Central memory CD4-positive, alpha-beta T cell (primary cell): ENCODE data around the gene SHISA7.

Experiments
- DNase-seq: peaks from one replicate; pipeline ENCODE4 v3.0.0; 2022

SHISA7 gene

DNA sequence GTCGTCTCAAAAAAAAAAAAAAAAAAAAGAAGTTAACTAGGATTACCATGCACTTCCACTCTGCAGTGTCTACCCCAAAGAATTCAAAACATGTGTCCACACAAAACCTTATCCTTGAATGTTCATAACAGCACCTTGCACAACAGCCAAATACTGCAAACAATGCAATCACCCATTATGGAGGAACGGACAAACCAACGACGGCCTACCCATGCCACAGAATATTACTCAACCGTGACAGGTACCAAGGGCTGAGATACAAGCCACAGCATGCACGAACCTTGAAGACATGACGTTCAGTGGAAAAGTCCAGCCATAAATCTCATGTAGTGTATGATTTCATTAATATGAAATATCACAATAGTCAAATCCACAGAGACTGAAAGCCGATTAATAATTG lies 3.0 kb upstream of the SHISA7 start:
- no peak for DNase-seq

DNA sequence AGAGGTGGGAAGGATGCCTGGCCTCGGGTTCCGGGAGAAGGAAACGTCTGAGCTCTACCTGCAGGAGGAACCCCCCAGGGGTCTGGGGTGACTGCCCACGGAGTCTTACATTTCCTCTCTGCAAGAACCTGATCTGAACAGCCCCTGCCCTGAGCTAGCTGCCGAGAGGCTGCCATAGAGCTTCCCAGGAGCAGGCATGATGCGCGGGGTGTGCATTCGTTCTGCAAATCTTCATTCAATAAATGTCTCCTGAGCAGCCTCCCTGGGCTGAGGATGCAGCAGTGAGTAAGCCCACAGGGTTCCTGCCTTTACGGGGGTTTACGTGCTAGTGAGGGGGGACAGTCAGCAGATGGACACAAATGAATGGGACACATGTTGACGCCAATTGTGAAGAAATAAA lies 1.5 kb upstream of the SHISA7 start:
- DNase-seq, result no peak

DNA sequence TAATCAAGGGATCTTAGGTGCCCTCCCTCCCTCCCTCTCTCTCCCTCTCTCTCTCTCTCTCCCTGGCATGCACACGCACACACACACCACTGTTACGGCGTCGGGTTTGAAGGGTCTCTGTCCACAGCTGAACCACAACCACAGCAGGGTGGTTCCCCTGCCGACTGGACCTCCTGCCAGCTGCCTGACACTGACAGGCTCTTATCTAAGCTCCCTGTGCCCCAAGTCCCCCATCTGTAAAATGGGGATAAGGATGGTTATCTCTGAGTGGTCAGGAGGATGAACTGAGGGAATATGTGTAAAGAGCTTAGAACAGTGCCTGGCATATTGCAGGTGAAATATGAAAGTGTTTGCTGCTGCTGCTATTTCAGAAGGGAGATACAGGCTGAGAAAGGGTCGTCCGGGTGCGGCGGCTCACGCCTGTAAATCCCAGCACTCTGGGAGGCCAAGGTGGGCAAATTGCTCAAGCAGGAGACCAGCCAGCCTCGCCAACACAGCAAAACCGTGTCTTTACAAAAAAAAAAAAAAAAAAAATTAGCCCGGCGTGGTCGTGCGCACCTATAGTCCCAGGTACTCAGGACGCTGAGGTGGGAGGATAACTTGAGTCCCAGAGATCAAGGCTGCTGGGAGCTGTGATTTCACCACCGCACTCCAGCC lies 852 bp upstream of the SHISA7 start:
- no peak for DNase-seq

DNA sequence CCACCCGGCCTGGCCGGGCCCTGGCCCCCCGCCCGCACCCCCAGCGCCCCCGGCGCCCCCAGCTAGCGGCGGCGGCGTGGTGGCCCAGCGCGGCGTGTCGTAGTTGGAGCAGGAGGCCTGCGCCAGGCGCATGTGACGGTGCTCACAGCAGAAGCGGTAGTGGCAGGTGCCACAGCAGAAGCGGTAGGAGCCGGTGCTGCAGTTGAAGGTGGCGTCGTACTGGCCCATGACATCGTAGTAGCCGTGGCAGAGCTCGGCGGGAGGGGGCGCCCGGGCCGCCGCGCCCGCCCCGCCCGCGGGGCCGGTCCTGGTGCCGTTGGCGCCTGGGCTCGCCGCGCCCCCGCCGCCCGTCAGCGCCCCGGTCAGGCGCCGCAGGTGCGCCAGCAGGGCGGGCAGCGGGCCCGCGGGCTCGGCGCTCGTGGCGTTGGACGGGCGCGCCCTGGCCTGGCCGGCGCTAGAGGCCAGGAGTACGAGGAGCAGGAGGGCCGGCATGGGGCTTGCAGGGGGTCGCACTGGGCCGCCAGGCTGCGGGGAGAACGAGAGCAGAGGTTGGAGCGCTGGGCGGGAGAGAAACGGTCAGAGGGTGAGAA lies 633 bp downstream of the SHISA7 start:
- no peak for DNase-seq

DNA sequence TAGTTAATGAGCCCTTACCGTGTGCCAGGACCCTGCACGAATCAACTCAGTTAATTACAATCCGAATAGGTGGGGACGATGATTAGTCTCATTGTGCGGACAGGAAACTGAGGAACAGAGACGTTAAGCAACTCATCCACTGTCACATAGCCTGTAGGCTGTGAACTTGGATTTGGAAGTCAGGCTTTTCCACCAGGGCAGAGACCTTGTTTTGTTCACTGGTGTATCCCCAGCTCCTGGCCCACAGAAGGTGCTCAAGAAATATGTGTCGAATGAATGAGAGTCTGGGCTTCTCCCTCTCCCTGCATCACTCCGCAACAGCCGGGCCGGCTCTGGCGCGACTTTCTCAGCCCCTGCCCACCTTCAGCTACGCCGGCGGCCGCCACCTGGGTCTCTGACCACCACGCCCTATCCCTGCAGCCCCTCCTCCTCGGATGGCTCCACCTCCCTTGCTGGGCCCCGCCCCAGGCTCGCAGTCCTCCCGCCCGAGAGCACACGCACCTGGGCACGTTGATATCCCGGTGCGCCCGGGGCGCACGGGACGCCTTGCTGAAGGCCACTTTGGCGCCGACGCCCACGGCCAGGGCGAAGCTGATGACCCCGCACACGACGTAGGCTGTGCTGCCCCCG lies 1.3 kb downstream of the SHISA7 start:
- no peak for DNase-seq

DNA sequence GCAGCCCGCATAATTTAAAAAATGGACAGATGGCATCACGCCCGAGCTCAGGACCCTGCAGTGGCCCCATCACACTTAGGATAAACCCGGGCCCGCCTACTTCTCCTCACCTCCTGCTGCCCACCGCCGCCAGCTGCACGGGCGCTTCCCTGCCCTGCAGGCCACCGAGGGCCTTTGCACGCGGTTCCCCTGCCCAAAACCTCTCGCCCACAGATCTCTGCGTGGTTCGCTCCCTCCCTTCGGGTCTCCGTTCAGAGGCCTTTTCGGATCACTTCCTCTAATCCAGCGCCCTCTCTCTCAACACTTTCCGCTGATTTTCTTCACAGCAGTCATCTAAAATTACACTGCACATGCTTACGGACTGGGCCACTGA lies 1.8 kb downstream of the SHISA7 start:
- DNase-seq, result no peak

DNA sequence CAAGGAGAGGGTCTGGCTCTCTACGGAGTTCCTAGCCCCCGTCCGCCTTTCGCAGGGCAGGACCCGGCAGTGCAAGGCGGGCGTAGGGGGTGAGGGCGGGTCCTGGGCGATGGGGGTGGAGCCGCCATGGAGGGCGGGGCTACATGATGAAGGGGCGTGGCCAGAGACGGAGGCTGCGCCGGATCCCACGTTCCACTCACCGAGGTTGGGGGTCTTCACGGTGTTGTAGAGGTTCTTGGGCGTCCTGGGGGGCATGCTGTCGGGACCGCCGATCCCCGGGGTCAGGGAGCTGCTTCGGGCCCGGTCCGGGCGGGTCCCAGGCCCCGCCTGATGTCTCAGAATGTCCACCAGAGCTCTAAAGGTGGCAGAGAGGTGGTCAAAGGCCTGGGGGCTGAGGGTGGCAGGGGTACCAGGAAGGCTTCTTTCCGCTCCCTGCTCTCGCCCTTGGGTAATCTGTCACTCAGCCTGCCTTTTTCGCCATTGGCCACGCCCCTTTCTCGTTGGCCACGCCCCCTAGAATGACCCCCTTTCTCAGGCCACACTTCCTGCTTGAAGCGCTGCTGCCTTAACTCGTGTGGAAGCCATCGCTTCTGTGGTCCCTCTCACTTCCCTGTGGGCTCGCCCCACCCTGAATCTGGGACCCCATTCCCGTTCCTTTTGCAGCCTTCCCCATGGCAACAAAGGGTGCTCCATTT lies 2.5 kb downstream of the SHISA7 start:
- no peak for DNase-seq

DNA sequence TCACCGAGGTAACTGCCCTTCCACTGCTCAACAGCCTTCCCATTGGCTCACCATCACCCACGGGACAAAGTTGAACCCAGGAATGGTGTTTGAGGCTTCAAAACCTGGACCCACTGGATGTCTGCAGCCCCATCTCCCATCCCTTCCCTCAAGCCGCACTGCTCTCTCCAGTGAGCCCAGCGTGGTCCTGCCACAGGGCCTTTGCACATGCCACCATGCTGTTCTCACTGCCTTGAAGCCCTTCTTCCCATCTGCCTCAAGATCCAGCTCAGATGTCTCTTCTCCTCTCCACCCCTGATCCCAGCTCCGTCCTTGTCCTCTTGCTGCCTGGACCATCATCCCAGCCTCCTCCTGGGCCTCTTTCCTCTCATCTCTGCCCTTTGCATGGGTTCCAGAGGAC lies 4.0 kb downstream of the SHISA7 start:
- DNase-seq, result no peak

DNA sequence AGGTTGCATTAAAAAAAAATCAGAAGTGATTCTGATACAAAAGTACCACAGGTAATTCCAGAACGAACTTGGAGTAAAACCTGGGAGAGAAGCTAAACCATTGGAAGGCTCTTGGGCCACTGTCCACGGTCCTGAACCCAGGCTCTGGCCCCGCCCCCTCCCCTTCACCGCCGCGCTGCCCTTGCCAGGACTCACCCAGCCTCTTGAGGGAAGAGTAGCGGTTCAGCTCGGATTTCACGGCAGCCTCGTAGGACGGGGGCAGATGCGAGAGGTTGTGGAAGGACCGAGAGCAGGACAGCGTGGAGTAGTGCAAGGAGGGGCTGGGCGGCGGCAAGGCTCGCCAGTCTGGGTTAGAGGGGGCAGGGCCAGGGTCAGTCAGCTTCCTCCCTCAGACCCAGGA lies 5.7 kb downstream of the SHISA7 start:
- DNase-seq, result no peak

DNA sequence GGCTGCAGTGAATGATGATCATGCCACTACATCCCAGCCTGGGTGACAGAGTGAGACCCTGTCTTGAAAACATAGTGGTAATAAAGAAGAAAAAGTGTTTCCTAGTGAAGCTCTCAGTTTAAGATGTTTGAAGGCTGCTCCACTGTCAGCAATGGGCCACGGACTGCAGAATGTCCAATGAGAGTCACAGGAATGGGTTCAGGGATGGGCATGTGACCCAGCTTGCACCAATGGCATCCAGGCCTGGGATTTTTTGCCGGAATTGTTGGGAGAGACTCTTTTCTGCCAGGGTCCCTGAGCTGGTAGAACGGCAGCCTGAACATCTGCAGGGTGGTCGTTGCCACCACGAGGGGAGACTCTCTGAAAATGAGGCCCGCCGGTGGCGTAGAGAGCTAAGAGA lies 6.3 kb downstream of the SHISA7 start:
- DNase-seq, result no peak

DNA sequence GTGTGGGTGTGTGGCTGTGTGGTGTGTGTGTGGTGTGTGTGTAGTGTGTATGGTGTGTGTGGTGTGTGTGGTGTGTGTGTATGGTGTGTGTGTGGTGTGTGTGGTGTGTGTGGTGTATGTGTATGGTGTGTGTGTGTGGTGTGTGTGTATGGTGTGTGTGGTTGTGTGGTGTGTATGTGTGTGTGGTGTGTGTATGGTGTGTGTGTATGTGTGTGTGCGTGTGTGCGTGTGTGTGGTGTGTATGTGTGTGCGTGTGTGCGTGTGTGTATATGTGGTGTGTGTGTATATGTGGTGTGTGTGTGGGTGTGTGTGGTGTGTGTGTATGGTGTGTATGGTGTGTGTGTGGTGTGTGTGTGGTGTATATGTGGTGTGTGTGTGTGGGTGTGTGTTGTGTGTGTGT lies 8.1 kb downstream of the SHISA7 start:
- no peak for DNase-seq

DNA sequence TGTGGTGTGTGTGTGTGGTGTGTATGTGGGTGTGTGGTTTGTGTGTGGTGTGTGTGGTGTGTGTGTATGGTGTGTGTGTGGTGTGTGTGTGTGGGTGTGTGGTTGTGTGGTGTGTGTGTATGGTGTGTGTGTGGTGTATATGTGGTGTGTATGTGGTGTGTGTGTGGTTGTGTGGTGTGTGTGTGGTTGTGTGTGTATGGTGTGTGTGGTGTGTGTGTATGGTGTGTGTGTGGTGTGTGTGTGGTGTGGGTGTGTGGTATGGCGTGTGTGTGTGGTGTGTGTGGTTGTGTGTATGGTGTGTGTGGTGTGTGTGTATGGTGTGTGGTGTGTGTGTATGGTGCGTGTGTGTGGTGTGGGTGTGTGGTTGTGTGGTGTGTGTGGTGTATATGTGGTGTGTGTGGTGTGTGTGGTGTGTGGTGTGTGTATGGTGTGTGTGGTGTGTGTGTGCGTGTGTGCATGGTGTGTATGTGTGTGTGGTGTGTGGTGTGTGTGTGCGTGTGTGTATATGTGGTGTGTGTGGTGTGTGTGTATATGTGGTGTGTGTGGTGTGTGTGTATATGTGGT lies 8.7 kb downstream of the SHISA7 start:
- no peak for DNase-seq

DNA sequence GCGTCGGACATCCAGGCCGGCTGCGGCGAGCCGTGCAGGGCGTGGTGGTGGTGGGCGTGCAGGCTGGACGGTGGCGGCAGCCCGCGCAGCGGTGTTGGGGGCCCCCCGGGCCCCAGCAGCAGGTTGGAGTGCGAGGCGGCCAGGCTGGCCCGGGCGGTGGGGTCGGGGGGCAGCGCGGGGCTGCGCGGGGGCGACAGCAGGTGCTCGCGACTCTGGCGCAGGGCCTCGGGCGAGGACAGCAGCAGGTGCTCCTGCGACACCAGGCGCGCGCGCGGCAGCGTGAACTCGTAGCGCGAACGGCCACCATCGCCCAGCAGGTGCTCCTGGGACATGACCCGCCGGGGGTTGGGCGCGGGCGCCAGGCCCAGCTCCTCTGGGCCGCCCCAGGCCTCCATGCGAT lies 9.8 kb downstream of the SHISA7 start:
- DNase-seq, result no peak

DNA sequence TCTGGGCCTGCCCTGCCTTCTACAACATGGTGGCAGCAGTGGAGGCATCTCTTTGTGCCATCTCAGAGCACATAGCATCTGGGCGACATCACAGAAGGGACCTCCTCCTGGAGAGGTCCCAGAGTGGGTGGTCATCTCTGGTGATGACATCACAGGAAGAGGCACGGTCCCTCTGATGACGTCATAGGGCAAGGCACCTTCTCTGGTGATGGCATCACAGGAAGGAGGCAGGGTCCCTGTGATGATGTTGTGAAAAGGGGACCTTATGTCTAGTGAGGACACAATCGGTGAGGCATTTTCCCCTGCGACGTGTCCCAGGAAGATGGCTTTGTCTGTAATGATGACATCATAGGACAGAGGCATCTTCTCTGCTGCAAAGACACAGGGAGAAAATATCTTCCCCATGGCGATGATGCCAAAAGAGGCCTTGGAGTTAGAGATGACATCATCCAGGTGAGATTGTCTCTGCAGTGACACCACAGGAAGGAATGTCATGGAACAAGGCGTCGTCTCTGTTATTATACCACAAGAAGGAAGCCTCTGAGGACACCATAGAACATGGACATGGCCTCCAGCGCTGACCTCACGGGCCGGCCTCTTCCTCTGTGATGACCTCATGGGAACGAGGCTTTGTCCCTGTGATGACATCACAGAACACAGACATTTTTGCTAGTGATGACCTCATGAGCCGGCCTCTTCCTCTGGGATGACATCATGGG lies 10.7 kb downstream of the SHISA7 start:
- DNase-seq, result no peak

DNA sequence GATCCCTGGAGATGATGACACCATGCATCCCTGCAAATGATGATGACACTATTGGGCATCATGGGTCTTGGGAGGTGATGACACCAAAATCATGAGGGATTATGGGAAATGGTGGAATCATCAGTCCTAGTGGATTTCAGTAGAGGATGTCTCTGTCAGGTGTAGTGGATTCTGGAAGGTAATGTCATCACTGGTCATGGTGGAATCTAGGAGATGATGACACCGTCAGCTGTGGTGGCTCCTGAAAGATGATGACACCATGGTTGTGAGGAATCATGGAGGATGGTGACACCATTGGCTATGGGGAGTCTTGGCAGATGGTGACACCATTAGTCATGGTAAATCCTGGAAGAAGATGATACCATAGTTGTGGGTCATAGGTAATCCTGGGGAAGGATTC lies 11.9 kb downstream of the SHISA7 start:
- no peak for DNase-seq

DNA sequence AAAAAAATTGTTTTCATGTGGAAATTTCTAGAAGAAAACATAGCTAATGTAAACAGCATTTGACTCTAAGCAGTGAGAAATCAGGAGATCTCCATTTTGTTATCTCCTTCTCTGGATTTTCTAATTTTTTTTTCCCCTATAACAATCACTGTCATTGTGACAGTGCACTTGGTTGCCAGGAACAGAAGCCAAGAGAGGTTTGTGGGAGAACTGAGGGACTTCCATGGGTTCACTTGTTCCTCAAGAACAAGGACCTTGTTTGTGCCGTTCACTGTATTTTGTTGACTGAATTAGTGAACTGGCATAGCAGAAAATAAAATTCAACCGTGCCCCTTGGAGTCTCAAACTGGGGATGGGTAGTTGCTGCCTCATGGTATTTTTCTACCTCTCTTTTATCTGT lies 17.1 kb downstream of the SHISA7 start:
- no peak for DNase-seq

DNA sequence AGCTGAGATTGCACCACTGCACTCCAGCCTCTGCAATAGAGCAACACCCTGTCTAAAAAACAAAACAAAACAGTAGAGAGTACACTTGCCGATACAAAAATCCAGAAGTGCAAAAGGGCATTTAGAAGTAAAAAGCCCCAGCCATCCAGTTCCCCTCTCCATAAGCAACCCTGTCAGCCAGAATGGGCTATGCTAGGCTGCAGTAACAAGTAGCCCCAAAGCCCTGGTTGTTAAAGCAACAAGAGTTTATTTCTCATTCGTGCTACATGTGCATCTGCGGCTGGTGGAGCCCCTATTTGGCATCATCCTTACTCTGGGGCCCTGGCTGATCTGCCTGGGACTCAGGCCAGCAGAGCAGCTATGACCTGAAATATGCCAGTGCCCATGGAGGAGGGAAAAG lies 18.6 kb downstream of the SHISA7 start:
- no peak for DNase-seq

DNA sequence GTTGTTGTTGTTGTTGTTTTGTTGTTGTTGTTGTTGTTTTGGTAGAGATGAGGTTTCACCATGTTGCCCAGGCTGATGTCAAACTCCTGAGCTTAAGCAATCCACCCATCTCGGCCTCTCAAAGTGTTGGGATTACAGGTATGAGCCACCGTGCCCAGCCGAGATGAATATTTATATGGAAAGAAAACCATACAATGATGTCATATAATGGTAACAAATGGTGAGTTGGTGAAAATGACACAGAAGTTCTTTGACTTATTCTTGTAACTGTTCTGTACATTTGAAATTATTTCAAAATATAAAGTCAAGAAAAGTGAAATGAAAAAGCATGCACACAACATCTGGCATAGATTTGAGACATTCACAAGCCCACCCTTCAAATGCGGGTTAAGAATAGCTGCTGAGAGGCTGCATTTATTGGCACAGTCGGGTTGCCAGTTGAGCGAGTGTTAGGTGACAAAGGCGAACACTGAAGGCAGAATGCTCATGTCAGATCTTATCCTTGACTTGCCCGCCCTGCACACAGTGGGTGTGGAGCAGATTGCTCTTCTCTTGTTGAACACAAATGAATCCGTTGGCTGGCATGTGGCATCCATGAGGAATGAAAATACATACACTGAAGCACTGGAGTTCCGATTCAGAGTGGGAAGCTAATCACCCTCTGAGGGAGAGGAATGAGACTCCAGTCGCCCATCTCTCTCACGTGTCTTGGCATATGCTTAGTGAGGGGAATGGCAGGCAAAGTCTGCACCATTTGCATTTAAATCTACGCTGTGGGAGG lies 19.7 kb downstream of the SHISA7 start:
- no peak for DNase-seq

DNA sequence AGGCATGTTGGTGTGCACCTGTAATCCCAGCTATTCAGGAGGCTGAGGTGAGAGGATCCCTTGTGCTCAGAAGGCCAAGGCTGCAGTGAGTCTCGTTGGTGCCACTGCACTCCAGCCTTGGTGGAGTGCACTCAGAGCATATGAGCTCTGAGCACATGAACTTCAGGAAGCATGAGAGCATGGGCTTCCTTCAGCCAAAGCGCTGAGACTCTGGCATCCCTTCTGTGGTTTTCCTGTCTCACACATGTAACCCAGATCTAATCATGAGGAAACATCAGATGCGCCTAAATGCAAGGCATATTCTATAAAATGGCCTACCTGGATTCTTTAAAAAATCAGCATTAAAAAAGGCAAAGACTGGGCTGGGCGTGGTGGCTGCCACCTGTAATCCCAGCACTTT lies 21.8 kb downstream of the SHISA7 start:
- DNase-seq, result peak; percentile 65

DNA sequence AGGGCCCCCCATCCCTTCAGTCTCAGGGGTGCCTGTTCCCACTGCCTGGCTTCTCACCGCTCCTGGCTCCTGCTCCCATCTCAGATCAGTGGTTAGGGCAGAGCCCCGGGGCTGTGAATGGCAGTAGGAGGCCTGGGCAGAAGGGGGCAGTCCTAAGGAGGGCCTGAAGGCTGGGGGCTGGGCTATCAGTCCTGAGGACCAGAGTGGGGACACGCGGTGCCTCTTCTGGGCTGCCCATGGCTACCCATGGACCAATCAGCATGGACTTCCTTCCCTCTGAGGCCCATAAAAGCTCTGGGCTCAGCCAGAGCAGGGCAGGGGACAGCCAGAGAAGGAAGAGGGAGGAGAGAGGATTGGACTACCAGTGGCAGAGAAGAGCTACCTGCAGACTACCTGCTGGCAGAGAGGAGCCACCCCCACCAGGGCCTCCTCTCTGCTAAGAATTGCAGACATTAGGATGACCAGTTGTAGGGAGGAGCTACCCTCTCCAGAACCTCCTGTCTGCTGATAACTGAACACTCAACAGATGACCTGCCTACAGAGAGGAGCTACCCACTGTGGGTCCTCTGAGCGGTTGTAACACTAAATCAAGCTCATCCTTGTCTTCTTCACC lies 23.4 kb downstream of the SHISA7 start:
- no peak for DNase-seq

DNA sequence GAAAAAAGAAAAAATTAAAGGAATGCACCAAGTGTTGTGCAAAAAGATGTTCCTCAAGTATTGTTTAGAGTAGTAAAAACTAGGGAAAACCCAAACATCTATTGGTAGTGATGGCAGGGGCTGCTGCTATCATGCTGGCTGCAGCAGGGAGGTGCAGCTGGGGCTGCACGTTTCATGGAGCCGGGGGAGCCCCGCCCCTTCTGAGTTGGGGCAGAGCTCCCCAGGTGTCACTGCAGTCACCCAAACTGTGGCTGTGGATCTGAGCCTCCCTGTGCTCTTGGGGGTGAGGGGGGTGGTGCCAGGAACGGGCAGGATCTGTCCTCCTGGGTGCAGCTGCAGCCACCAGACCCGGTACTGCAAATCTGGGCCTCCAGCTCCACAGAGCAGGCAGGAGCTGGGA lies 24.0 kb downstream of the SHISA7 start:
- no peak for DNase-seq

DNA sequence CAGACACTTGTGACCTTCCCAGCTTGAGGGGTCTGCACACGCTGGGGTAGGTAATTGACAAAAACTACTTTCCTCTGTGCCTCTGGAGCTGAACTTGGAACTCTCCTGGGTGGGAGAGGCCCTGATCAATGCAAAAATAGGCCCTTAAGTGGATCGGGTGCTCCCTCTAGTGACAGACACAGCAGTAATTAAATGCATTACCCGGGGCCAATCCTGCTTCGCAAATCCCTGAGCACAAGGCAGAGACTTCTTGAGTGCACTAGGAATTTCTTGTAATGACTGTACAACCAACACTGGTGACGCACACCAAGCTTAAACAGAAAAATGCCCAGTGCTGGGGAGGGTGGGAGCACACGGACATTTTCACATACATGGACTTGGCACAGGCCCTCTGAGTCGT lies 24.9 kb downstream of the SHISA7 start:
- DNase-seq, result peak; percentile 50
